ENCODE results near the gene CCDC18. TPM values are rescaled to one million over a fixed set of nuclear protein-coding genes. Genes with fewer than 3 reads are reported as not detected.

Gene CCDC18
- total RNA-seq, 1 experiment from 2014 or later = 18.1 TPM

DNA sequence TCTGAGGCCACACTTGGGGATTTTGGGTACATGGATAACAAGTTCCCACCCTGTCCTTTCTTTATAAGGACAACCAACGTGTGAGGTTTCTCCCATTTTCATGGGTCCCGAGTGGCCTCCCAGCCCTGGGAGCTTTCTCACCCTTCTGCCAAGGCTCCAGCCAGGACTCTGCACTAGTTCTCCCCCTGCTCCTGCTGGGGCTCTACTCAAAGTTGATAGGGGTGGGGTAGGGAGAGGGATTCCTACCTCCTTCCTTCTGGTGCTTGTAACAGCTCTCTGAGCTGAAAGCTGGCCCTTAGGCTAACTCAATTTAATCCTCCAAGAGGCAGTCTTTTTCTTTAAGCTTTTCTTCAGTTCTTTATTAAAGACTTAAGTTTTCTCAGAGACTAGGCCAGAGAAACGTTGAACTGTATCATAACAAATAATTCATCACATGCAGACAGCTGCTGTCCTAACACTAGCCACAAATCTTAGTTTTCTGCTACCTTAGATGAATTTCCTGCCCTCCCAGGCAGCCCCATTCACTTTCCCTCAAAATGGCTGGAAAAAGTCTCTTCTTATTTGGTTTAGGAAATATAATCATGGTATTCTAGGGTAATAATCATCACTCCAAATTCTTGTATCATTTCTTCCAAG is 142.8 kb downstream of the CCDC18 start (continued):
- no peak for TF ChIP-seq FOSL1 (IDR thresholded peaks at IDR 0.05; ENCODE audit: low read depth)
- TF ChIP-seq CBX3 (IDR thresholded peaks at IDR 0.05; ENCODE audit: low read depth) = no peak
- TF ChIP-seq, protein P1, sequence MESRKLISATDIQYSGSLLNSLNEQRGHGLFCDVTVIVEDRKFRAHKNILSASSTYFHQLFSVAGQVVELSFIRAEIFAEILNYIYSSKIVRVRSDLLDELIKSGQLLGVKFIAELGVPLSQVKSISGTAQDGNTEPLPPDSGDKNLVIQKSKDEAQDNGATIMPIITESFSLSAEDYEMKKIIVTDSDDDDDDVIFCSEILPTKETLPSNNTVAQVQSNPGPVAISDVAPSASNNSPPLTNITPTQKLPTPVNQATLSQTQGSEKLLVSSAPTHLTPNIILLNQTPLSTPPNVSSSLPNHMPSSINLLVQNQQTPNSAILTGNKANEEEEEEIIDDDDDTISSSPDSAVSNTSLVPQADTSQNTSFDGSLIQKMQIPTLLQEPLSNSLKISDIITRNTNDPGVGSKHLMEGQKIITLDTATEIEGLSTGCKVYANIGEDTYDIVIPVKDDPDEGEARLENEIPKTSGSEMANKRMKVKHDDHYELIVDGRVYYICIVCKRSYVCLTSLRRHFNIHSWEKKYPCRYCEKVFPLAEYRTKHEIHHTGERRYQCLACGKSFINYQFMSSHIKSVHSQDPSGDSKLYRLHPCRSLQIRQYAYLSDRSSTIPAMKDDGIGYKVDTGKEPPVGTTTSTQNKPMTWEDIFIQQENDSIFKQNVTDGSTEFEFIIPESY (IDR thresholded peaks at IDR 0.05; ENCODE audit: extremely low read depth, insufficient replicate concordance, low read length) = no peak
- TF ChIP-seq CEBPB (IDR thresholded peaks at IDR 0.05; ENCODE audit: low read depth) = no peak
- no peak for TF ChIP-seq SIN3A (IDR thresholded peaks at IDR 0.05; ENCODE audit: low read depth)
- TF ChIP-seq POLR2A (IDR thresholded peaks at IDR 0.05; ENCODE audit: borderline replicate concordance, extremely low read depth, insufficient read depth, insufficient read length) = no peak
- no peak for TF ChIP-seq RAD21 (IDR thresholded peaks at IDR 0.05; ENCODE audit: low read depth)
- no peak for TF ChIP-seq SRF (IDR thresholded peaks at IDR 0.05; ENCODE audit: low read depth)

DNA sequence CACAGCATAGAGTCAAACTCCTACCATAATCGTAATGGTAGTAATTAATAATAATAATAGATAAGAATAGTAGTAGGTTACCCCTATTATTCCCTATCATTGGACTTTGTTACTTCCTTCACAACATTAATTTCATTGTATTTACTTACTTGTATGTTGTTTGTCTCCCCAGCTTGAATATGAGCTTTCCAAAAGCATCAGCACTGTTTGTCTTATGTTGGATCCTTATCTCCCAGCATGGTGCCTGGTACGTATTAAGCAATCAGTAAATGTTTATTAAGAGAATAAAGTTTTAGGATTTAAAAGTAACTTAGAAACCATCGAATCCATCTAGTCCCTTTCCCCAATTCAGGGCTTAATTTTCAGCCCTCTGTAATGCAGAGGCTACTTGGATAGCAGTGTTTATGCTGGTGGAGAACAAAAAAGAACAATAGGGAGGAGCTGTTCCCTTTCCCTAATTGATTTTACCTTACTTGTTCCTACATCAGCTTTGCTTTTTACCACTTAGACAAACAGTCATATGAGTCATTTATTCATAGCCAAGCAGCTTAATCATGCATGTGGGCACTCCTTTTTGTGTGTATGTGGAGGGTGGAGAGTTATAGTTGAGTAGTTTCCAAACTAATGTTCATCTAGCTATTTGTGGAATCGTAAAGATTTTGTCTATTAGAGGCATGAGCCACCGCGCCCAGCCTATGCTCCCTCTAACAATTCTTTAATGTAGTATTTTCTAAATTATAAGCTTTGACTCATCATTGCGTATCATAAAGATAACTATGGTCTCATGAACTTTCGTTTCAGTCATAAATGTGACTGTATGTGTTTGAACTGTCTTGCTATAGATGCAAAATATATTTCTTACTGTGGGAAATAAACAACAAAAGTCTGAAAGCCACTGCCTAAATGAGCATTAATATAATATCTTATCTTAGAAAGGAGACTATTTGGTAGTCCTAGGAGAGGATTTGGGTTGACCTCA is 144.3 kb downstream of the CCDC18 start:
- Histone ChIP-seq H3K79me2 (ENCODE audit: insufficient read depth, low read length) (no peaks in the 10 kb centered on the region), H4K20me1 (ENCODE audit: insufficient read depth) (no peaks in the 10 kb centered on the region), H3K9me2 (ENCODE audit: insufficient read depth) (no peaks in the 10 kb centered on the region), H3K4me3 (replicated peaks in 1 of 2; ENCODE audit: low read depth in 1 of 2, low read length in 2 of 2) (no peak overlapping the region), H3K27me3 (ENCODE audit: insufficient read depth, low read length) (no peaks in the 10 kb centered on the region), H3K36me3 (ENCODE audit: control insufficient read depth in 1 of 2, insufficient read depth in 2 of 2, low read length in 2 of 2) (no peaks in the 10 kb centered on the region), H3K4me2 (ENCODE audit: low read length) (peak overlapping the region; percentile 25), H2AFZ (ENCODE audit: low read depth, low read length, poor library complexity, severe bottlenecking) (no peak overlapping the region), H3K9ac (ENCODE audit: low read length) (no peak overlapping the region), H3K9me3 (ENCODE audit: control insufficient read depth in 1 of 2, insufficient read depth in 1 of 2, low read depth in 1 of 2, low read length in 2 of 2) (no peaks in the 10 kb centered on the region), H3K4me1 (ENCODE audit: control insufficient read depth in 1 of 2, insufficient read depth in 2 of 2, low read length in 2 of 2) (peaks cover 4 to 17% of the 10 kb centered on the region in 2 experiments; a peak in 3 of 4 replicates), H3K27ac (ENCODE audit: low read depth, low read length) (no peak overlapping the region; the same call in 1 of the 2 replicates)
- CTCF ChIA-PET = interaction anchor here (2.3 kb wide), 1 partner anchor 20 kb away, joined by 9 read pairs; no protein-coding TSS in a partner anchor
- POLR2A ChIA-PET = interaction anchor here (0.9 to 1.3 kb wide), 2 partner anchors 14 to 20 kb away, joined by 3 to 5 read pairs; no protein-coding TSS in a partner anchor
- intact Hi-C loops (cut with micrococcal nuclease) = no loop called here
- ATAC-seq (peak; percentile 63; the same call in 1 of the 2 replicates), DNase-seq (ENCODE audit: low read depth, low spot score) (peak; percentile 35)
- RAD21 ChIA-PET (ENCODE audit: low non-redundant PET in 1 of 2, low total read pairs in 2 of 2, uncharacterized antibody in 2 of 2, unreplicated experiment in 2 of 2) = no interaction called here
- BruUV-seq (replicated peaks) = no TSS peak
- 0 out of 2 replicates have a peak, but pooled peaks have one; percentile 36 for TF ChIP-seq CBX3 (IDR thresholded peaks at IDR 0.05; ENCODE audit: low read depth)
- peak; percentile 44; the same call in 1 of the 2 replicates for TF ChIP-seq JUND (IDR thresholded peaks at IDR 0.05)
- TF ChIP-seq, protein P1 (IDR thresholded peaks at IDR 0.05; ENCODE audit: extremely low read depth, insufficient replicate concordance, low read length) = no peak
- peak; percentile 65 for TF ChIP-seq FOSL1 (IDR thresholded peaks at IDR 0.05; ENCODE audit: low read depth)

All from HCT116 (cell line).